ENCODE results near the gene RNF126.

GRCh38 chr19:703651-704446, 40.8 kb upstream of the RNF126 start:
- TF ChIP-seq EP300 (conservative IDR thresholded peaks at IDR 0.05; ENCODE audit: poor library complexity, severe bottlenecking) (no peak), SMC3 (conservative IDR thresholded peaks at IDR 0.05; ENCODE audit: poor library complexity) (no peak), REST (IDR thresholded peaks at IDR 0.05; ENCODE audit: borderline replicate concordance) (no peak), MXI1 (conservative IDR thresholded peaks at IDR 0.05; ENCODE audit: poor library complexity, severe bottlenecking) (no peak), RAD21 (conservative IDR thresholded peaks at IDR 0.05) (no peak)
- TF ChIP-seq, protein P1, sequence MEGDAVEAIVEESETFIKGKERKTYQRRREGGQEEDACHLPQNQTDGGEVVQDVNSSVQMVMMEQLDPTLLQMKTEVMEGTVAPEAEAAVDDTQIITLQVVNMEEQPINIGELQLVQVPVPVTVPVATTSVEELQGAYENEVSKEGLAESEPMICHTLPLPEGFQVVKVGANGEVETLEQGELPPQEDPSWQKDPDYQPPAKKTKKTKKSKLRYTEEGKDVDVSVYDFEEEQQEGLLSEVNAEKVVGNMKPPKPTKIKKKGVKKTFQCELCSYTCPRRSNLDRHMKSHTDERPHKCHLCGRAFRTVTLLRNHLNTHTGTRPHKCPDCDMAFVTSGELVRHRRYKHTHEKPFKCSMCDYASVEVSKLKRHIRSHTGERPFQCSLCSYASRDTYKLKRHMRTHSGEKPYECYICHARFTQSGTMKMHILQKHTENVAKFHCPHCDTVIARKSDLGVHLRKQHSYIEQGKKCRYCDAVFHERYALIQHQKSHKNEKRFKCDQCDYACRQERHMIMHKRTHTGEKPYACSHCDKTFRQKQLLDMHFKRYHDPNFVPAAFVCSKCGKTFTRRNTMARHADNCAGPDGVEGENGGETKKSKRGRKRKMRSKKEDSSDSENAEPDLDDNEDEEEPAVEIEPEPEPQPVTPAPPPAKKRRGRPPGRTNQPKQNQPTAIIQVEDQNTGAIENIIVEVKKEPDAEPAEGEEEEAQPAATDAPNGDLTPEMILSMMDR (IDR thresholded peaks at IDR 0.05; ENCODE audit: poor library complexity, severe bottlenecking): no peak

All from neural cell (in vitro differentiated cells).